Activated naive CD4-positive, alpha-beta T cell treated with Interleukin-2 at 50 U/mL for 16 hours (primary cell): ENCODE data around the gene BCKDHA.

Experiments
- DNase-seq: peaks from one replicate; pipeline ENCODE4 v3.0.0-alpha.2; 2020

The BCKDHA gene

GRCh38 chr19:41397086-41398049, at the start of gene BCKDHA, which contains the start of gene EXOSC5:
TSS of gene BCKDHA (plus strand) at chr19:41397818. CDS start at chr19:41397828, 10 bp downstream.
TSS of gene EXOSC5 (minus strand) at chr19:41397359. CDS start at chr19:41397328, 31 bp downstream.
- DNase-seq = peak; percentile 100

- peak; percentile 6 for DNase-seq
These were observed 46.8 kb upstream of the BCKDHA start for GRCh38 chr19:41350735-41351338.

GRCh38 chr19:41351339-41352245, 46.0 kb upstream of the BCKDHA start:
- DNase-seq = peak; percentile 87

- no peak for DNase-seq
These were observed 45.4 kb upstream of the BCKDHA start for GRCh38 chr19:41352279-41352608.

GRCh38 chr19:41352609-41353465, 44.8 kb upstream of the BCKDHA start:
- peak; percentile 81 for DNase-seq

GRCh38 chr19:41353466-41354342, 43.9 kb upstream of the BCKDHA start, which contains the start of gene TGFB1:
TSS of gene TGFB1 (minus strand) at chr19:41353922. CDS start at chr19:41353044, 878 bp downstream.
- peak; percentile 91 for DNase-seq

GRCh38 chr19:41354343-41354953, 43.2 kb upstream of the BCKDHA start:
- DNase-seq = no peak

- DNase-seq = no peak
These were observed 42.6 kb upstream of the BCKDHA start for GRCh38 chr19:41355035-41355434.

GRCh38 chr19:41355802-41356201, 41.8 kb upstream of the BCKDHA start:
- no peak for DNase-seq

- peak; percentile 21 for DNase-seq
These were observed 40.5 kb upstream of the BCKDHA start for GRCh38 chr19:41356984-41357739.

- no peak for DNase-seq
These were observed 39.9 kb upstream of the BCKDHA start for GRCh38 chr19:41357746-41358145.

GRCh38 chr19:41359741-41360140, 37.9 kb upstream of the BCKDHA start:
- no peak for DNase-seq

GRCh38 chr19:41362143-41362847, 35.3 kb upstream of the BCKDHA start:
- DNase-seq = no peak

GRCh38 chr19:41363371-41363752, 34.3 kb upstream of the BCKDHA start:
- no peak for DNase-seq

- peak; percentile 99 for DNase-seq
These were observed 33.7 kb upstream of the BCKDHA start, which contains the start of gene B9D2 for GRCh38 chr19:41363753-41364523. TSS of gene B9D2 (minus strand) at chr19:41364149. CDS start at chr19:41363519, 630 bp downstream.

GRCh38 chr19:41364524-41365391, 32.9 kb upstream of the BCKDHA start:
- no peak for DNase-seq

- DNase-seq = no peak
These were observed 31.5 kb upstream of the BCKDHA start for GRCh38 chr19:41366089-41366488.
